IPS-18a (cell line): ENCODE measurements around the gene LTC4S.

ENCODE experiments used
- H3K27ac ChIP-seq: one replicate; pipeline ENCODE4 v1.5.1; 2013; ENCODE audit warnings: low read length
- H3K27me3 ChIP-seq: one replicate; pipeline ENCODE4 v1.6.1; 2013; ENCODE audit warnings: mild to moderate bottlenecking, low read length; ENCODE audit not compliant: control insufficient read depth, insufficient read depth
- H3K36me3 ChIP-seq: one replicate; pipeline ENCODE4 v1.6.1; 2013; ENCODE audit warnings: low read depth, low read length; ENCODE audit not compliant: control insufficient read depth
- H3K4me1 ChIP-seq: one replicate; pipeline ENCODE4 v1.6.1; 2013; ENCODE audit warnings: low read depth, low read length; ENCODE audit not compliant: control insufficient read depth
- H3K4me3 ChIP-seq: one replicate; pipeline ENCODE4 v1.5.1; 2013; ENCODE audit warnings: low read length
- H3K9ac ChIP-seq: one replicate; pipeline ENCODE4 v1.6.1; 2013; ENCODE audit warnings: mild to moderate bottlenecking, low read length, moderate library complexity
- H3K9me3 ChIP-seq: one replicate; pipeline ENCODE4 v1.6.1; 2013; ENCODE audit warnings: low read depth, low read length; ENCODE audit not compliant: control insufficient read depth

Gene LTC4S

GRCh38 chr5:179836225-179837019 is 42.6 kb downstream of the LTC4S start:
- Histone ChIP-seq H3K27me3 (no peaks in the 10 kb centered on the region), H3K9ac (no peak overlapping the region), H3K4me1 (no peaks in the 10 kb centered on the region), H3K27ac (no peak overlapping the region), H3K9me3 (no peaks in the 10 kb centered on the region), H3K36me3 (peaks cover 65% of the 10 kb centered on the region), H3K4me3 (no peak overlapping the region)

- H3K9me3 ChIP-seq, result no peaks in the 10 kb centered on the region
- no peaks in the 10 kb centered on the region for H3K4me1 ChIP-seq
- no peak overlapping the region for H3K9ac ChIP-seq
- H3K36me3 ChIP-seq, result peaks cover 57% of the 10 kb centered on the region
- H3K27me3 ChIP-seq, result no peaks in the 10 kb centered on the region
- no peak overlapping the region for H3K4me3 ChIP-seq
- no peak overlapping the region for H3K27ac ChIP-seq
Measured at GRCh38 chr5:179837076-179838011, 43.6 kb downstream of the LTC4S start.

GRCh38 chr5:179839328-179840256 is 45.8 kb downstream of the LTC4S start:
- no peaks in the 10 kb centered on the region for H3K27me3 ChIP-seq
- no peak overlapping the region for H3K4me3 ChIP-seq
- no peak overlapping the region for H3K27ac ChIP-seq
- peaks cover 44% of the 10 kb centered on the region for H3K36me3 ChIP-seq
- H3K9me3 ChIP-seq, result no peaks in the 10 kb centered on the region
- no peak overlapping the region for H3K9ac ChIP-seq
- H3K4me1 ChIP-seq, result no peaks in the 10 kb centered on the region

GRCh38 chr5:179840321-179840720 is 46.5 kb downstream of the LTC4S start:
- Histone ChIP-seq H3K27me3 (no peaks in the 10 kb centered on the region), H3K4me3 (no peak overlapping the region), H3K9ac (no peak overlapping the region), H3K4me1 (no peaks in the 10 kb centered on the region), H3K9me3 (peaks cover 4% of the 10 kb centered on the region), H3K27ac (no peak overlapping the region), H3K36me3 (peaks cover 44% of the 10 kb centered on the region)

- no peak overlapping the region for H3K4me3 ChIP-seq
- H3K27me3 ChIP-seq, result no peaks in the 10 kb centered on the region
- H3K36me3 ChIP-seq, result peaks cover 43% of the 10 kb centered on the region
- H3K27ac ChIP-seq, result no peak overlapping the region
- H3K9ac ChIP-seq, result no peak overlapping the region
- peaks cover 4% of the 10 kb centered on the region for H3K9me3 ChIP-seq
- no peaks in the 10 kb centered on the region for H3K4me1 ChIP-seq
Measured at GRCh38 chr5:179840766-179841165, 47.0 kb downstream of the LTC4S start.

GRCh38 chr5:179841621-179842020 is 47.8 kb downstream of the LTC4S start:
- Histone ChIP-seq H3K4me3 (no peak overlapping the region), H3K27me3 (no peaks in the 10 kb centered on the region), H3K4me1 (no peaks in the 10 kb centered on the region), H3K9ac (no peak overlapping the region), H3K36me3 (peaks cover 35% of the 10 kb centered on the region), H3K9me3 (peaks cover 4% of the 10 kb centered on the region), H3K27ac (no peak overlapping the region)
